Left ventricle myocardium inferior (tissue), 1 donor: ENCODE results near the gene DPP6. TPM values are rescaled to one million over a fixed set of nuclear protein-coding genes. Genes with fewer than 3 reads are reported as not detected.

Experiments
- DNase-seq: peaks from one replicate; pipeline ENCODE4 v3.0.0-alpha.2; 2020
- H3K27ac ChIP-seq: fragments of 200-600 bp; replicated peaks from 2 replicates; pipeline ENCODE4 v1.8.0; 2021
- H3K27me3 ChIP-seq: fragments of 200-600 bp; 2 replicates; pipeline ENCODE4 v1.8.0; 2021; ENCODE audit warnings: low read depth
- H3K36me3 ChIP-seq: fragments of 200-600 bp; 2 replicates; pipeline ENCODE4 v1.8.0; 2021
- H3K4me1 ChIP-seq: fragments of 200-600 bp; 2 replicates; pipeline ENCODE4 v1.8.0; 2021
- H3K4me3 ChIP-seq: fragments of 200-600 bp; 2 replicates; pipeline ENCODE4 v1.8.0; 2021; ENCODE audit warnings: mild to moderate bottlenecking, moderate library complexity
- H3K9me3 ChIP-seq: fragments of 200-600 bp; replicated peaks from 2 replicates; pipeline ENCODE4 v1.8.0; 2021
- CTCF ChIP-seq: fragments of 200-600 bp; IDR thresholded peaks from 2 replicates; pipeline ENCODE4 v1.8.0; 2021; ENCODE audit warnings: antibody characterized with exemption, mild to moderate bottlenecking, borderline replicate concordance
- intact Hi-C: fragments of 100-400 bp; cut with micrococcal nuclease; formaldehyde crosslinking; loops from one replicate; pipeline ENCODE4 v1.11.0; 2022
- total RNA-seq: library from RNA; stranded (reverse); fragmentation: NEBNext Ultra II Directional; extraction: Animal tissue kit (Norgen Biotek cat#: 25700); gene quantifications from one replicate; pipeline ENCODE4 v1.2.1, GENCODE V29; 2021
- donor health status: DM: no; HTN: yes; CAD: no; lungs with severe emphysema.

DPP6 gene
- total RNA-seq, 1 donor from 2014 or later = 0.25 TPM

- peaks cover 17% of the 10 kb centered on the region for H3K27me3 ChIP-seq
- H3K27ac ChIP-seq = no peak overlapping the region
- H3K36me3 ChIP-seq = no peaks in the 10 kb centered on the region
- intact Hi-C loops = no loop called here
- no peaks in the 10 kb centered on the region for H3K9me3 ChIP-seq
- no peak overlapping the region for H3K4me3 ChIP-seq
- H3K4me1 ChIP-seq = no peaks in the 10 kb centered on the region
- no peak for TF ChIP-seq CTCF
- DNase-seq = no peak
These were observed 272.0 kb downstream of the DPP6 start for GRCh38 chr7:154324196-154324595.

GRCh38 chr7:154326421-154326820 lies 274.2 kb downstream of the DPP6 start:
- TF ChIP-seq CTCF = no peak
- H3K9me3 ChIP-seq = no peaks in the 10 kb centered on the region
- no peak overlapping the region for H3K27ac ChIP-seq
- H3K36me3 ChIP-seq = no peaks in the 10 kb centered on the region
- no peak for DNase-seq
- H3K4me3 ChIP-seq = no peak overlapping the region
- H3K27me3 ChIP-seq = peaks cover 14% of the 10 kb centered on the region
- no peaks in the 10 kb centered on the region for H3K4me1 ChIP-seq
- intact Hi-C loops = no loop called here

GRCh38 chr7:154330318-154330717 lies 278.1 kb downstream of the DPP6 start:
- intact Hi-C loops = no loop called here
- Histone ChIP-seq H3K36me3 (no peaks in the 10 kb centered on the region), H3K4me1 (no peaks in the 10 kb centered on the region), H3K27me3 (peaks cover 18% of the 10 kb centered on the region), H3K27ac (no peak overlapping the region), H3K9me3 (no peaks in the 10 kb centered on the region), H3K4me3 (no peak overlapping the region)
- DNase-seq = no peak
- TF ChIP-seq CTCF = no peak

GRCh38 chr7:154332811-154333580 lies 280.8 kb downstream of the DPP6 start:
- peaks cover 10% of the 10 kb centered on the region for H3K27me3 ChIP-seq
- no peaks in the 10 kb centered on the region for H3K36me3 ChIP-seq
- TF ChIP-seq CTCF = no peak
- intact Hi-C loops = no loop called here
- no peak overlapping the region for H3K27ac ChIP-seq
- H3K4me3 ChIP-seq = no peak overlapping the region
- no peaks in the 10 kb centered on the region for H3K4me1 ChIP-seq
- no peaks in the 10 kb centered on the region for H3K9me3 ChIP-seq
- no peak for DNase-seq

GRCh38 chr7:154336295-154336694 lies 284.1 kb downstream of the DPP6 start:
- no peaks in the 10 kb centered on the region for H3K36me3 ChIP-seq
- no peaks in the 10 kb centered on the region for H3K4me1 ChIP-seq
- no peaks in the 10 kb centered on the region for H3K9me3 ChIP-seq
- no peak overlapping the region for H3K27ac ChIP-seq
- H3K27me3 ChIP-seq = peaks cover 10% of the 10 kb centered on the region
- TF ChIP-seq CTCF = no peak
- no peak for DNase-seq
- no peak overlapping the region for H3K4me3 ChIP-seq
- intact Hi-C loops = no loop called here
